NCI-H1436 treated with DMSO at 0.1 percent for 48 hours (cell line): ENCODE measurements around the gene GSN.

Experiments
- DNase-seq: peaks from one replicate; lab custom pipeline; 2025; lab: John Stamatoyannopoulos, UW

Gene GSN

GRCh38 chr9:121246821-121247561 is 21.0 kb upstream of the GSN start:
- DNase-seq = no peak

DNA sequence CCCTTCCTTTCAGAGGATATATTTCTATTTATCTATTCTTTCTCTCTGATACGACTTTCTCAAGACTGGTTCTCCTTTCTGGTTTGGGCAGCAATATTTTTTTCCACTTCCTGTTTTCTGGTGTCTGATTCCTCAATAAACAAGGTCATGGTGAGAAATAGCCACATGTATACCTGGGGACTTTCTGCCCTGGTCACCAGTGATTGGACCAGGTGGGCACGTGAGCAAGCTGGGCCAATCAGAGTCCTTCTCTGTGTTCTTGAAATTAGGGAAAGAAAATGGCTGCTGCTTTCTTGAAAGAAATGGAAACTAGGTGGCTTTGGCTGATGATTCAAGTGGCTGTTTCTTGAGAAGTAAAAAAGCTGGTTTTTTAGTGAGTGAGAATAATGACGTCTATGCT is 18.4 kb upstream of the GSN start:
- no peak for DNase-seq

DNA sequence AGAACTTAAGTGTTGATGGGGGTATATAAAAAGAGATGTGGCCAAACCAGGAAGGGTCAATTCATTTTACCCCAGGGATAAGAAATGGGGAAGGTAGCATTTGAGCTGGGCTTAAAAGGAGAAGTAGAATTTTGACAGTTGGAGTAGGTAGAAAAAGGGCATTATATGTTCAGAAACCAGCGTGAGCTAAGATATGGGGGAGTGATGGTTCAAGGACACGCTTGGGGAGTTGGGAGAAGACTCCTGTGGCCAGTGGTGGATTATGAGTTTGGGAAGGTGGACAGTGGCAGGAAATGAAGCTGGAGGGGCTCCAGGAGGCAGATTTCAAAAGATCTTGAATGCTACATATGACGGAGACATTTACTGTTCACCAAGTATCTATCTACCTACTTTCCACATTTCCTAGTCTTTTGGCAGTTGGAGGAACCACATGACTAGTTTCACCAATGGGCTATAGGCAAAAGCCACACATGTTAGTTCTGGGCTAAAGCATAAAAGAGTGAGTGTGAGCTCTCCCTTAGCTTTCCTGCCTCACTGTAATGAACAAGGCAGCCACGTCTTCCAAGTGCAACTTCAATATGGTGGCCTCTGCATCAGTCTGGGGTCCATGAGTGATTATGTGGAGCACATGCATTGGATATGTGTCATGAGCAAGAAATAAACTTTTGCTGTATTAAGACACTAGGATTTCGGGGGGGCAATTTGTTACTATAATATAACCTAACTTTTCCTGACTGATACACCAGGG is 15.7 kb upstream of the GSN start:
- DNase-seq = no peak

DNA sequence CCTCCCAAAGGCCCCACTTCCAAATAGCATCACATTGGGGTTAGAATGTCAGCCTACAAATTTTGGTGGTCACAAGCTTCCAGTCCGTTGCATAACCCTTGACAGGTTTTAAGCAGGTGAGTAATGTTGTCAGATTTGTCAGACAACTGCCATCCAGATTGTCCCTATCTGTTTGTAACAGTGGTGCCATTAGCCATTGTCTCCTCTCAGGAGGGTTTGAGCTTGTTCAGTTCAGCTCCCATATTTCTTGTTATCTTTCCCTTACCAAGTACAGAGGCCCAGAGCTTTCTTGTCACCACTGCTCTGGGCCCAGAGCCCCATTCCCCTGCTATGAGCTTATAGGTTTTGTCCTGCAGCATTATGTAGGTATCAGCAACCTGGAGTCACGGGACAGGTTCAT is 14.8 kb upstream of the GSN start:
- no peak for DNase-seq

GRCh38 chr9:121253821-121254501 is 14.0 kb upstream of the GSN start:
- DNase-seq = no peak

GRCh38 chr9:121259498-121259897 is 8.5 kb upstream of the GSN start:
- DNase-seq = no peak

DNA sequence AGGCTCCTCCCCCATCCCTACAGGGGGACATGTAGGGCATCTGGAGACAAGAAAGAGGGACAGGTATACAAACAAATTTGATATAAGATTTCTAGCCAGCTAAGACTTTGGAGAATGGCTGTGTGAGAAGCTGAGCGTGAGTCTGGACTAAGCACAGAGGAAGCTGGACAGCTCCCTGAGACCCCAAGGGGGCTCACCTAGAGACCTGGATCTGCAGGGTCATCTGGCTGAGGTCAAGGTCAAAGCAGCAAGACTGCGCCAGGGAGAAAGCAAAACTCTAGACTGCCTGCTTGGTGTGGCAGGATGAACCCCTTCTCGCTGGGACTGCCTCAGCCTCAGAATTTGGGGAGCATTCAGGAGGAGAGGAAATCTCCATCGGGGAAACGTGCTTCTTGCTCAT is 8.0 kb upstream of the GSN start:
- DNase-seq = no peak

GRCh38 chr9:121260457-121261106 is 7.4 kb upstream of the GSN start:
- no peak for DNase-seq

GRCh38 chr9:121261107-121261460 is 6.9 kb upstream of the GSN start:
- DNase-seq = no peak

- DNase-seq = no peak
Measured at GRCh38 chr9:121261755-121262154, 6.2 kb upstream of the GSN start.

DNA sequence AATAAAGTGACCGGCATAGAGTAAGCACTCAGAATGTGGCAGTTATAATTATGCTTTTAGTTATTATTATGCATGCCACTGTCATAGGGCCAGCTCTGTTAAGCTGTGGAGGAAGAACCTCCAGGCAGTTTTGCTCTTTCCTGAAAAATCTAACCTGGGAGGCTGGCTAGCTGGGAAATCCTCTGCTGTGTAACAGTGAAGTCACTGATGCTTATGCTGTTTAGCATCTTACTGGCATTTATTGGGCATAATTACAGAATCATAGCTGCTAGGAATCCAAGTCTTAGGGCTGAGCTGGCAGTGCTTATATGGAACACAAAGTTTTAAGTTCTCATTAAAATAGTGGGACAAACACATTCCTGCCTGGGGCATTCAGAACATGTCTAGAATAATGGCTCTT is 5.5 kb upstream of the GSN start:
- no peak for DNase-seq

DNA sequence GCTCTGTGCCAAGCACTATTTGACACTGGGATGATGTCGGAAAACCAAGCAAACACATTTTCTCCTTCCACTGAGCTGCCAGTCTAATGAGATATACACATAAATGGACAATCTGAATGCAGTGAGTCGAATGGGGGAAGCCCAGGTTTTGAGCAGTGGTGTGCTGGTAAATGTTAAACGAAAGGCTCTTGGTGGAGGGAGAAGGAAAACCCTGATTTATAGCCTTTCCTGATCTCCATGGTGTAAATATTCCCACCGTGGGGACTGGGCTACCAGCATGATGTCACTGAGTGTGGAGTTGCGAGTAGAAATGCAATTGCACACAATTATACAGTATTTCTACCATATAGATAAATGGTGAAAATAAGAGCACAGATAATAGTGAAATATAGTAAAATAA is 5.0 kb upstream of the GSN start:
- no peak for DNase-seq

DNA sequence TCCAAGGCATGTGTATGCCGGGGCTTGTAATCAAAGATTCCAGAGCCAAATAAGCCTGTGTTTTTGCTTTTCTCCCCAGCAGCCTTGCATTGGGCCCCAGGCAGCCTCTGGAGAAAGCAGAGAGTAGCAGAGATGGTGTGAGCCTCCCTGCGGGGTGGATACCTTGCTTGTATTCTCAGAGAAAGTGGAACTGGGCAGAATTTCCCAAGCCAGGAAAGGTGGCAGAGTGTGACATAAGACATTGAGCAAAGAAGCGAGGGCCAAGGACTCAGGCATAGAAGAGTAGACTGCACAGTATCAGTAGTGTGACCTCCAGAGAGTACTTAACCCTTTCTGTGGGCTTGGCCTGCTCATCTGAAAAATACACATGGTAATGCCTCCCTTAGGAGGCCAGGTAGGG is 1.6 kb upstream of the GSN start:
- no peak for DNase-seq

DNA sequence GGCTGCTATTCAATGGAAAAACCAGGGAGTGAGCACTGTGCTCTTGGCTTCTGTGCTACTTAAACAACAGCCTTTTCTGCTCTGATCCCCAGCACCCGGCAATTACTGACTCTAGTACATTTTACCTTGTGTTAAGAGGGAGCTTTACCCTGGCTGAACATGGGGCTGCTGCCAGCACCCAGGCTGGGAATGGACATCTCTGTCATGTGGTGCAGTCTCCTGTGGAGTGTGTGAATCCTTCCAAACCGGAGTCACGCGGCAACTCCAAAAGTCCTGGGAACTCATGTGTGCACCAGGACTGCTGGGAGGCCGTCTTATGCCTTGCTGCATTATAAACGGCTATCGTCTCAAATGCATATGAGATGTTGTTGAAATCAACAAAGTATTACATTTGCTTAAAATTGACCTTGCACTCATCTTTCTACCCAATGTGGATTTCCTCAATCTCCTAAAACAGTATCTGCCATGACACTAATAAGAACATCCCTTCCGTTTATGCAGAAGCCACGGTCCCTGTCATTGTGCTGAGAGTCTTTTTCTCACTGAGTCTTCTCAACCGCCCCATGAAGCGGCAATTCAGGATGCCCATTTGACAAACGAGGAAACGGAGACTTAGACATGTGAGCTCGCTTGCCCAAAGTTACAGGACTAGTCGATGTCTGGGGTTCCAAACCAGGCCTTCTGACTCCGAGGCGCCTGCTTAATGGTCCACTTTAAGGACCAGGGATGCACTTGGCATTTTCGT is 884 bp upstream of the GSN start:
- DNase-seq = no peak

DNA sequence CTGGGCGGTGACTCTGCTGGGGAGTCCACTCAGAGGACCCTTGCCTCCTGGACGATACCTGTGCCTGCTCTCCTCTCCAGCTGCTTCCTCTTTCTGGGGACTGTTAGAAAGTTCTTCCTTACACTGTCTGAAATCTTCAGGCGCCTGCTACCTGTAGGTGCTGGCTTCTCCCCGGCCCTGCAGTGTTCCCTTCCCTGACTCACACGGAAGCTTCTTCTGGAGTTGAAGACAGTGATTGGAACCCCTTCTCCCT is 562 bp downstream of the GSN start:
- DNase-seq = no peak

- no peak for DNase-seq
Measured at GRCh38 chr9:121268851-121269641, 1.1 kb downstream of the GSN start.

DNA sequence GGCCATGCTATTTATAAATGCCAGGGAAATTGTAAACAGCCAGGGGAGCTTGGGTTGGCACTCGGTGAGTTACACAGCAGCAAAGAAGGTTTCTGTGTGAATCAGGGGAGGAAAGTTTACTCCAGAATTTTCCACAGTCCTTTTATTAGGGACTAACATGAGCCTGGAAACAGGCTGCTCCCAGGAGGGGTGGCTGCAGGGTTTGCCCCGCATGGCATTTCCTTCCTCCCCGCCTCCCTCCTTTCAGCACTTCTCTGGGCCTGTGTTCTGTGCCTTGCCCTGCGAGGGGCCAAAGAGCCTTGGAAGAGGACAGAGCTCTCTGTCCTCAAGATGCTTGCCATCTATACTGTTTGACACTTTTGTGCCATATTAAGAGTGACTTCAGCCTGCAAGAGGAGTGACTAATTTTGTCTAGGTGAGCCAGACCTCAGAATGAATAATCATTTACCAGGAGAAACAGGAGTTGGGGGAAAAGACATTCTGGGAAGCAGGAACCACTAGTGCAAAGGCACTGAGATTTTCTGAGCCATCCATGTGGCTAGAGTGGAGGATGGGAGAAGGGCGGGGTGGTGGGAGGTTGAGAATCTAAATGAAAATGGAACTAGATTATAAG is 1.8 kb downstream of the GSN start:
- no peak for DNase-seq

GRCh38 chr9:121271368-121272341 is 3.7 kb downstream of the GSN start:
- no peak for DNase-seq

- no peak for DNase-seq
Measured at GRCh38 chr9:121272401-121272948, 4.5 kb downstream of the GSN start.
